ENCODE results near the gene BMPR1A.

DNA sequence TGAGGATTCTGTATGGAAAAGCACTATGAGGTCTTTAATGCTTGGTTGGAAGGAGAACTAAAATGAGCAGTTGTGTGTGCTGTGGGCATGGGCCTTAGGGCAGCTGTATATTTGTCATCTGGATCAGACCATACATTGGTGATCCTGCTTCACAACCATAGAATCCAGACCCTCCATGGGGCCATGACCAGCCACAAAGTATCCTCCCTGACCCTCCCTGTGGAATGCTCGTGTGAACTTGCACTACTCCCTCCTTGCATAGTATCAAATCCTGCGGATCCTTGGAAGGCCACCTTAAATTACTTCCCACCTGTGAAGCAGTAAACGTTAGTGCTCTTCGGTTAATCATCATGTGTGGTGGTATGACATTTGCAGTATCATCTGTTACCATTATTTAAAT is 67.1 kb downstream of the BMPR1A start:
- TF ChIP-seq, protein P1, sequence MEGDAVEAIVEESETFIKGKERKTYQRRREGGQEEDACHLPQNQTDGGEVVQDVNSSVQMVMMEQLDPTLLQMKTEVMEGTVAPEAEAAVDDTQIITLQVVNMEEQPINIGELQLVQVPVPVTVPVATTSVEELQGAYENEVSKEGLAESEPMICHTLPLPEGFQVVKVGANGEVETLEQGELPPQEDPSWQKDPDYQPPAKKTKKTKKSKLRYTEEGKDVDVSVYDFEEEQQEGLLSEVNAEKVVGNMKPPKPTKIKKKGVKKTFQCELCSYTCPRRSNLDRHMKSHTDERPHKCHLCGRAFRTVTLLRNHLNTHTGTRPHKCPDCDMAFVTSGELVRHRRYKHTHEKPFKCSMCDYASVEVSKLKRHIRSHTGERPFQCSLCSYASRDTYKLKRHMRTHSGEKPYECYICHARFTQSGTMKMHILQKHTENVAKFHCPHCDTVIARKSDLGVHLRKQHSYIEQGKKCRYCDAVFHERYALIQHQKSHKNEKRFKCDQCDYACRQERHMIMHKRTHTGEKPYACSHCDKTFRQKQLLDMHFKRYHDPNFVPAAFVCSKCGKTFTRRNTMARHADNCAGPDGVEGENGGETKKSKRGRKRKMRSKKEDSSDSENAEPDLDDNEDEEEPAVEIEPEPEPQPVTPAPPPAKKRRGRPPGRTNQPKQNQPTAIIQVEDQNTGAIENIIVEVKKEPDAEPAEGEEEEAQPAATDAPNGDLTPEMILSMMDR (IDR thresholded peaks at IDR 0.05; ENCODE audit: low read depth, low read length): no peak
- TF ChIP-seq EZH2phosphoT487 (IDR thresholded peaks at IDR 0.05; ENCODE audit: low read depth): no peak

All from OCI-LY3 (cell line).